SJCRH30 (cell line): ENCODE data around the gene CLEC12A. TPM values are rescaled to one million over a fixed set of nuclear protein-coding genes. Genes with fewer than 3 reads are reported as not detected.
"Not testable (repeated sequence)": the region's sequence is repeated elsewhere in the genome, so short reads cannot be mapped to it uniquely, and the experiment has no call there.

ENCODE experiments used
- DNase-seq, 2 experiments: peaks; one replicate each; pipeline ENCODE4 v3.0.0-alpha.2; 2015 to 2020
- H3K27ac ChIP-seq: fragments of 250-450 bp; sonication (Bioruptor Pico); 2 replicates; pipeline ENCODE4 v1.5.1; 2020; ENCODE audit warnings: mild to moderate bottlenecking, moderate library complexity
- H3K27me3 ChIP-seq: fragments of 250-450 bp; sonication (Bioruptor Pico); 2 replicates; pipeline ENCODE4 v1.5.1; 2020; ENCODE audit warnings: mild to moderate bottlenecking, moderate library complexity
- H3K36me3 ChIP-seq: fragments of 250-450 bp; sonication (Bioruptor Pico); 2 replicates; pipeline ENCODE4 v1.5.1; 2020; ENCODE audit warnings: mild to moderate bottlenecking, moderate library complexity
- H3K4me1 ChIP-seq: fragments of 250-450 bp; sonication (Bioruptor Pico); 2 replicates; pipeline ENCODE4 v1.5.1; 2020; ENCODE audit warnings: mild to moderate bottlenecking, moderate library complexity
- H3K4me3 ChIP-seq: fragments of 250-450 bp; sonication (Bioruptor Pico); 2 replicates; pipeline ENCODE4 v1.5.1; 2020; ENCODE audit warnings: mild to moderate bottlenecking, moderate library complexity
- H3K9me3 ChIP-seq: fragments of 250-450 bp; sonication (Bioruptor Pico); replicated peaks from 2 replicates; pipeline ENCODE4 v1.5.1; 2020; ENCODE audit warnings: mild to moderate bottlenecking, moderate library complexity
- total RNA-seq: library from RNA; depleted of rRNA; stranded (reverse); fragments of >200 nt; shearing (Covaris generic); gene quantifications from 2 replicates; pipeline ENCODE4 v1.2.3, GENCODE V29; 2014

CLEC12A gene
- total RNA-seq, 1 experiment from 2014 or later: not detected

DNA sequence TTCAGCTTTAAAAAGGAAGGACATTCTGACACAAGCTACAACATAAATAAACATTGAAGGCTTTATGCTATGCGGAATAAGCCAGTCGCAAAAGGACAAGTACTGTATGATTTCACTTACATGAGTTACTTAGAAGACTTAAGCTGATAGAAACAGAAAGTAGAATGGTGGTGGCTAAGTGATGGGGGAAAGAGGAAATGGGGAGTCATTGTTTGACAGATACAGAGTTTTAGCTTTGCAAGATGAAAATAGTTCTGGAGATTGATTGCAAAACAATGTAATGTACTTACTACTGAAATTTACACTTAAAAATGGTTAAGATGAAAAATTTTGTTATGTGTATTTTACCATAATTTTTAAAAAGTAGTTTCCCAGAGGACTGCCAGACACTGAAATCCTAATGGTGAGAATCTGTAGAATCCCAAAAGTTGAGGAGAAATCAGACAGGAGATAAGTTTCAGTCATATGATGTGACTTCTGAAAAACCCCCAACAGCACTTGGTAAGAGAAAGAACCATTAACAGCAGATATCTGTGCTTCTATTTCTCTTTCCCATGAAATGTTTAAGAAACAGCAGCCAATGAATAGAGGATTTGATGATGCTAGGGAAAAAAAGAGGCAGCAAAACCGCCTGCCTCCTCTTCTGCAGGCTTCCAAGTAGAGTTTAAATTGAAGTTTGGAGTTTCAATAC lies 22.5 kb upstream of the CLEC12A start:
- Histone ChIP-seq H3K27ac (no peak overlapping the region), H3K4me3 (no peak overlapping the region), H3K27me3 (no peaks in the 10 kb centered on the region), H3K9me3 (no peaks in the 10 kb centered on the region), H3K4me1 (no peaks in the 10 kb centered on the region), H3K36me3 (no peaks in the 10 kb centered on the region)
- DNase-seq: no peak

DNA sequence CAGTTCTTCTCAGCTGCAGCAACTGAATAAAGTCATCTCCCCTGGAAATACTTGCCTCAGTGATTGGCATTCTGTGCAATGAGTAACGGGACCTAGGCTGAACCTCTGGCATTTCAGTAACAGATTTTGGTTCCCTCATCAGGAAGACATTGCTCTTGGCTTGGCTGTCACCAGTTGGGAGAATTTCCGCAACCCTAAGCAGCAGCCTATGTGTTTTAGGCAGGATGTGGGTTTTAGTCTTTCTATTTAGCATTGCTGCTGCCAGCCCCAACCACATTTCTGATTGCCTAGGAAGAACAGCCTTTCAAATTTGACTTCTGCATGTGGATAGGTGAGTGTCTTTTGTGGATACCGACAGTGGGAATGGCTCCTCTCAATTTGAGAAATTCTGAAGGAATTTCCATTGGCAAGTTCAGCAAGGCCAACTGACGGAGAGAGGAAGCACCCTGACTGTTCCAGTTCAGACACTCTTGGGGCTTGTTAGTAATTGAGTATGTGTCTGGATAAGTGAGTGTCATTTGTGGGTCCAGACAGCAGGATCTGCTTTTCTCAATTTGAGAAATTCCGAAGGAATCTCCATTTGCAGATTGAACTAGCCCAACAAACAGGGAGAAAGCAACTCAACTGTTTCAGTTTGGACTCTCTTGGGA lies 20.1 kb upstream of the CLEC12A start:
- no peak for DNase-seq
- no peak overlapping the region for H3K4me3 ChIP-seq
- H3K9me3 ChIP-seq: no peaks in the 10 kb centered on the region
- no peak overlapping the region for H3K27ac ChIP-seq
- H3K36me3 ChIP-seq: no peaks in the 10 kb centered on the region
- no peaks in the 10 kb centered on the region for H3K4me1 ChIP-seq
- H3K27me3 ChIP-seq: no peaks in the 10 kb centered on the region

DNA sequence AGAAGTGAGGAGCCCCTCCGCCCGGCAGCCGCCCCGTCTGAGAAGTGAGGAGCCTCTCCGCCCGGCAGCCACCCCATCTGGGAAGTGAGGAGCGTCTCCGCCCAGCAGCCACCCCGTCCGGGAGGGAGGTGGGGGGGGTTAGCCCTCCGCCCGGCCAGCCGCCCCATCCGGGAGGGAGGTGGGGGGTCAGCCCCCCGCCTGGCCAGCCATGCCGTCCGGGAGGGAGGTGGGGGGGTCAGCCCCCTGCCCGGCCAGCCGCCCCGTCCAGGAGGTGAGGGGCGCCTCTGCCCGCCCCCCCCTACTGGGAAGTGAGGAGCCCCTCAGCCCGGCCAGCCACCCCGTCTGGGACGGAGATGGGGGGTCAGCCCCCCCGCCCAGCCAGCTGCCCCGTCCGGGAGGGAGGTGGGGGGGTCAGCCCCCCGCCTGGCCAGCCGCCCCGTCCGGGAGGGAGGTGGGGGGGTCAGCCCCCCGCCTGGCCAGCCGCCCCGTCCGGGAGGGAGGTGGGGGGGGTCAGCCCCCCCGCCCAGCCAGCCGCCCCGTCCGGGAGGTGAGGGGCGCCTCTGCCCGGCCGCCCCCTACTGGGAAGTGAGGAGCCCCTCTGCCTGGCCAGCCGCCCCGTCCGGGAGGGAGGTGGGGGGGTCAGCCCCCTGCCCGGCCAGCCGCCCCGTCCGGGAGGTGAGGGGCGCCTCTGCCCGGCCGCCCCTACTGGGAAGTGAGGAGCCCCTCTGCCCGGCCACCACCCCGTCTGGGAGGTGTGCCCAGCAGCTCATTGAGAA lies 18.1 kb upstream of the CLEC12A start:
- H3K27ac ChIP-seq, H3K27me3 ChIP-seq, H3K9me3 ChIP-seq, H3K36me3 ChIP-seq, H3K4me3 ChIP-seq, H3K4me1 ChIP-seq, DNase-seq: not testable (repeated sequence)

DNA sequence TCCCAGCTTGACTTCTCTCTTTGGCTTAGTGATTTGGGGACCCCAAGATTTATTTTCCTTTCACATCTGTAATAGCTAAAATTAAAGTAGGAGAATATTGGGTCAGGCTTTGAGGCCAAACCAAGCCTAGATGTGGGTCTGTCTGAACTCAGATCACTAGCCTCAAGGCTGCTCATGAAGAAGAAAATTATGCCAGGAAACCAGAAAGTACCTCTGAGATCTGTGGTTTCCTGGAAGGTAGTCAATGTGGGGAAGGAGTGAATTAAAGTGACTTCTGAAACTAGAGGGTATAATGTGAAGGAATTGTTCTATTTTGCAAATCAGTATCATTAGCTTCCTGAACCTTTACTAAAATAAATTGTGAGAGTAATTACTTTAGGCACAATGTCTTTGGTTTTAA lies 13.4 kb upstream of the CLEC12A start:
- H3K36me3 ChIP-seq: no peaks in the 10 kb centered on the region
- no peaks in the 10 kb centered on the region for H3K9me3 ChIP-seq
- H3K4me3 ChIP-seq: no peak overlapping the region
- no peak overlapping the region for H3K27ac ChIP-seq
- H3K4me1 ChIP-seq: no peaks in the 10 kb centered on the region
- no peaks in the 10 kb centered on the region; the same call in 1 of the 2 replicates for H3K27me3 ChIP-seq
- DNase-seq: no peak

DNA sequence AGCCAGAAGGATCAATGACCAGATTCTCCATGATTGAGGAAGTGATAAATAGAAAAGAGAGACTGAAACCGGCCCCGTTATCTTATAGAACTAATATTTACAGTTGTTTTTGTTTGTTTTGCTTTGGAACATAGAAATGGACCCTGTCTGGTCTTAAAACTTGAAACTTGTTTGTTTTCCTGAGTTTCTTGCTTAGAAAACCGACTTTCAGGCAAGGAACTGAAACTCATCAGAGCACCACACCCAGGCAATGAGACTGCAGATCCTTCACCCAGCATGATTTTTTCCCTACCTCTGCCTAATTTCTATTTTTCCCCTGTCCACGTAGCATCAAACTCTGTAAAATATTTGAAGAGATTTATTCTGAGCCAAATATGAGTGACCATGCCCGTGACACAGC lies 10.6 kb upstream of the CLEC12A start:
- Histone ChIP-seq H3K27me3 (no peaks in the 10 kb centered on the region; the same call in 1 of the 2 replicates), H3K9me3 (no peaks in the 10 kb centered on the region), H3K36me3 (no peaks in the 10 kb centered on the region), H3K27ac (no peak overlapping the region), H3K4me1 (no peaks in the 10 kb centered on the region), H3K4me3 (no peak overlapping the region)
- no peak for DNase-seq

DNA sequence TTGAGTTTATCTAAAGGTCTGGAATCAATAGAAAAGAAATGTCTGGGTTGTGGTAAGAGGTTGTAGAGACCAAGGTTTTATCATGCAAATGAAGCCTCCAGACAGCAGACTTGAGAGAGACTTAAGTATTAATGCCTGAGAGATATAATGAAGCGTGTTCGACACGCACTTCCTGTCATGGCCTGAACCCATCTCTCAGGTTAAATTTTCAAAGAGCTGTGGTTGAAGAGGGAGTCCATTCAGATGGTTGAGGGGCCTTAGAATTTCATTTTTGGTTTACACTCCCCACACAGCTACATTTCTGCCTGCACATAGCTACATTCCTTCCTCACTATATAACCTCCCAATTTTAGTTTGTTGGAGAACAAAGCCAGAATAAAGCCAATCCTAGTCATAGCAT lies 10.1 kb upstream of the CLEC12A start:
- no peak for DNase-seq
- H3K27ac ChIP-seq: no peak overlapping the region
- no peaks in the 10 kb centered on the region for H3K36me3 ChIP-seq
- H3K27me3 ChIP-seq: no peaks in the 10 kb centered on the region; the same call in 1 of the 2 replicates
- H3K4me1 ChIP-seq: no peaks in the 10 kb centered on the region
- no peak overlapping the region for H3K4me3 ChIP-seq
- H3K9me3 ChIP-seq: no peaks in the 10 kb centered on the region

DNA sequence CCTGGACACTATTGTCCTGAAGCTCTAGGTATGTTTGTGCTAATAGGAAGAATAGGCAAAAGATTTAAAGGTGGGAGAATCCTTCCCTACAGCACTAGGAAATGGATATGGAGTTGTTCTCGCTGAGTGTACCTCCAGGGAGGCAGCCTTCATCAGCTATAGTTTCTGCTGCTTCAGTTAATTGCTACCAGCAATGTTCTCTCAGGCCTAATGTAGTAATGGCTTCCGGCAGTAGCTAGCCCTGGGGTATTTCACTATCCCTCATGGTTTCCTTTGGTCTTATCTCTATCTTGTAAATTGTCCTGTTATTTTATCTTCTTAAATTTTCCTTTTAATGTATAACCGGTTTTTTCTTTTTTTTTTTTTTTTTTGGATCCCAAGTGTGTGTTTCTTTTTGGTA lies 9.3 kb upstream of the CLEC12A start:
- Histone ChIP-seq H3K27ac (no peak overlapping the region), H3K4me3 (no peak overlapping the region), H3K4me1 (no peaks in the 10 kb centered on the region), H3K36me3 (no peaks in the 10 kb centered on the region), H3K9me3 (no peaks in the 10 kb centered on the region), H3K27me3 (no peaks in the 10 kb centered on the region; the same call in 1 of the 2 replicates)
- no peak for DNase-seq

DNA sequence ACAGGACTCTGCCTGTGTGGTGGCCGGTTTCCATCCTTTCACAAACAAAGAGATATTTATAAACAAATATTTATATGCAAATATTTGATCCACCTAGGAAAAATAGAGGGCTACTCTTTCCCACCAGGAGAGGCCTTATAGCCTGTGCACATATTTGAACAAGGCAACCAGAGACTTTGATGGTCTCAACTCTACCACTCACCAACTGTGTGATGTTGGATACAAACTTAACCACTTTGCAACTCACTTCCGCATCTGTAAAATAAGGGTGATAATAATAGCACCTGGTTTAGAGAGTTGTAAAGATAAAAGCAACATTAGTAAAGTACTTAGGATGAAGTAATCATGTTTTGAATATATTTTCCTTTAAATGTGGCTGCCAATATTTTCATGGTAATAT lies 1.5 kb upstream of the CLEC12A start:
- DNase-seq: no peak
- Histone ChIP-seq H3K4me1 (no peaks in the 10 kb centered on the region), H3K36me3 (no peaks in the 10 kb centered on the region), H3K9me3 (no peaks in the 10 kb centered on the region), H3K27me3 (peaks cover 6% of the 10 kb centered on the region; the same call in 1 of the 2 replicates), H3K4me3 (no peak overlapping the region), H3K27ac (no peak overlapping the region)

DNA sequence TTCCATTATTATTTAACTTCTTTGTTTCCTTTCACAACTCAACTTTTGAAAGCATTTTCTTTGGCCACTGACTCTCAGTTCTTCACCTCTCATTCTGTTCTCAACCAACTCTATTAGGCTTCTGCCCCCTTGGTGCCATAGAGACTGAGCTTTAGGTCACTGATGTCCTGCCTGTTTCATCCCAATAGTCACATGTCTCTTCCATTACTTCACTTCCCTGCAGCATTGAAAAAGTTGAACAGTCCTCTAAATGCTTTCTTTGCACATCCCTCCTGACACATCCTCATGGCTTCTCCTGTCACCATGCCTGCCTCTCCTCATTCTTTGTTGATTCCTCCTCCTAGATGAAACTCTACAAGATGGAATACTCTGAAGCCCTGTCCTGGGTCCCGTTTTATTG lies 2.7 kb downstream of the CLEC12A start:
- H3K4me3 ChIP-seq: no peak overlapping the region
- H3K4me1 ChIP-seq: no peaks in the 10 kb centered on the region
- no peaks in the 10 kb centered on the region for H3K36me3 ChIP-seq
- no peaks in the 10 kb centered on the region for H3K9me3 ChIP-seq
- peaks cover 6% of the 10 kb centered on the region; the same call in 1 of the 2 replicates for H3K27me3 ChIP-seq
- H3K27ac ChIP-seq: no peak overlapping the region
- no peak for DNase-seq

DNA sequence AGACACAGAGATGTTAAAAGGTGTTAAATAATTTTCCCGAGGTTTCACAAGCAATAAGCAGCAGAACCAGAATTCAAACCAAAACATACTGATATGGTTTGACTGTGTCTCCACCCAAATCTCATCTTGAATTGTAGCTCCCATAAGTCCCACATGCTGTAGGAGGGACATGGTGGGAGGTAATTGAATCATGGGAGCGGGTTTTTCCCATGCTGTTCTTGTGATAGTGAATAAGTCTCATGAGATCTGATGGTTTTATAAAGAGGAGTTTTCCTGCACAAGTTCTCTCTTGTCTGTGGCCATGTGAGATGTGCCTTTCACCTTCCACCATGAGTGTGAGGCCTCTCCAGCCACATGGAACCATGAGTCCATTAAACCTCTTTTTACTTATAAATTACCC lies 3.5 kb downstream of the CLEC12A start:
- not testable (repeated sequence) for H3K4me1 ChIP-seq, H3K9me3 ChIP-seq, H3K4me3 ChIP-seq, H3K27me3 ChIP-seq, DNase-seq, H3K36me3 ChIP-seq, H3K27ac ChIP-seq

DNA sequence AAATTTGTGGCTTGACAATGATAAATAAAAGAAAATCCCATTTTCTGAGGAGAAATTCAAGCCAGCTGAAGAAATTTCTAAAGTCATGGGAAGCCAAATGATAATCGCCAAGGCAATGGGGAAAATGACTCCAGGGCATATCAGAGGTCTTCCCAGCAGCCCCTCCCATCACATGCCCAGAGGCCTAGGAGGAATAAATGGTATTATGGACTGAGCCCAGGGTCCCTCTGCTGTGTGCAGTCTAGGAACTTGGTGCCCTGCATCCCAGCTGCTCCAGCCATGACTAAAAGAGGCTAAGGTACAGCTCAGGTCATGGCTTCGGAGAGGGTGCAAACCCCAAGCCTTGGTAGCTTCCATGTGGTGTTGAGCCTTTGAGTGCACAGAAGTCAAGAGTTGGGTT lies 4.4 kb downstream of the CLEC12A start:
- Histone ChIP-seq H3K27ac (no peak overlapping the region), H3K4me1 (no peaks in the 10 kb centered on the region), H3K27me3 (peaks cover 6% of the 10 kb centered on the region; the same call in 1 of the 2 replicates), H3K36me3 (no peaks in the 10 kb centered on the region), H3K9me3 (no peaks in the 10 kb centered on the region), H3K4me3 (no peak overlapping the region)
- no peak for DNase-seq

DNA sequence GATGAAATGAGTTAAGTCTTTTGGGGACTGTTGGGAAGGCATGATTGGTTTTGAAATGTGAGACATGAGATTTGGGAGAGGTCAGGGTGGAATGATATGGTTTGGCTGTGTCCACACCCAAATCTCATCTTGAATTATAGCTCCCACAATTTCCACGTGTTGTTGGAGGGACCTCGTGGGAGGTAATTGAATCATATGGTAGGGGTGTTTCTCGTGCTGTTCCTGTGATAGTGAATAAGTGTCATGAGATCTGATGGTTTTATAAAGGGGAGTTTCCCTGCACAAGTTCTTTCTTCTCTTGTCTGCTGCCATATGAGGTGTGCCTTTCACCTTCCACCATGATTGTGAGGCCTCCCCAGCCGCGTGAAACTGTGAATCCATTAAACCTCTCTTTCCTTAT lies 5.4 kb downstream of the CLEC12A start:
- H3K4me3 ChIP-seq, H3K9me3 ChIP-seq, H3K27ac ChIP-seq, H3K36me3 ChIP-seq, H3K27me3 ChIP-seq, DNase-seq, H3K4me1 ChIP-seq: not testable (repeated sequence)

DNA sequence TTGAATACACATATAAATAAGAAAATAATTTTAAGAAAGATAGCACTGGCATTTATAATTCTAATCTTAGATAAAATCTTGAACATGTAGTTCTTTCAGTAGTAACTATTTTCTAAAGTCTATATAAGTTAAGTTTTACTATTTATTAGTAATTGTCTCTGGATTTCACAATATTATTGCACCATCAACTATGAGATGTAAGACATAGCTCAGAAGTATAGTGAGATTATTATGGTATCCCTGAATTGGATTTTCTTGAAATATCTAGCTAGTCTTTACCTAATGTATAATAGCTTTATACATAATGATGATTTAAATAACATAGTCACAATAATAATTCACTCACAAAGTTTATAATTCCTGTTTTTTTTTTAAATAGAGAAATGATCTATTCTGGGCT lies 6.7 kb downstream of the CLEC12A start:
- DNase-seq: no peak

DNA sequence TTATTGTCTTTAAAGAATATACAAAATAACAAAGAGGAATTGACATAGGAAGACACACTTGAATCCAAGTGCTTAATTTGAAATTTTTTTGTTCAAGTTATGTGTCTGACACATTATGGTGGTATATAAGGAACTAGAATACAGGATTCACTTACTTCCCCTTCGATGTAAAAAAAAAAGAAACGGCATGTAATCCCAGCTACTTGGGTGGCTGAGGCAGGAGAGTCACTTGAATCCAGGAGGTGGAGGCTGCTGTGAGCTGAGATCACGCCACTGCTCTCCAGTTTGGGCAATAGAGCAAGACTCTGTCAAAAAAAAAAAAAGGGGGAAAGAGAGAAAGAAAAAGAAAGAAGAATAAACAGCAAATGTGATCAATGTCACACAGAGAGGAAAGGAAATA lies 8.9 kb downstream of the CLEC12A start:
- H3K27ac ChIP-seq: no peak overlapping the region
- H3K4me1 ChIP-seq: no peaks in the 10 kb centered on the region
- no peaks in the 10 kb centered on the region for H3K27me3 ChIP-seq
- H3K9me3 ChIP-seq: no peaks in the 10 kb centered on the region
- H3K36me3 ChIP-seq: no peaks in the 10 kb centered on the region
- DNase-seq: no peak
- no peak overlapping the region for H3K4me3 ChIP-seq

More for the DNA sequence above, 6.7 kb downstream of the CLEC12A start:
- no peaks in the 10 kb centered on the region for H3K9me3 ChIP-seq
- no peaks in the 10 kb centered on the region for H3K36me3 ChIP-seq
- H3K27ac ChIP-seq: no peak overlapping the region
- H3K27me3 ChIP-seq: no peaks in the 10 kb centered on the region; the same call in 1 of the 2 replicates
- H3K4me3 ChIP-seq: no peak overlapping the region
- H3K4me1 ChIP-seq: no peaks in the 10 kb centered on the region

DNA sequence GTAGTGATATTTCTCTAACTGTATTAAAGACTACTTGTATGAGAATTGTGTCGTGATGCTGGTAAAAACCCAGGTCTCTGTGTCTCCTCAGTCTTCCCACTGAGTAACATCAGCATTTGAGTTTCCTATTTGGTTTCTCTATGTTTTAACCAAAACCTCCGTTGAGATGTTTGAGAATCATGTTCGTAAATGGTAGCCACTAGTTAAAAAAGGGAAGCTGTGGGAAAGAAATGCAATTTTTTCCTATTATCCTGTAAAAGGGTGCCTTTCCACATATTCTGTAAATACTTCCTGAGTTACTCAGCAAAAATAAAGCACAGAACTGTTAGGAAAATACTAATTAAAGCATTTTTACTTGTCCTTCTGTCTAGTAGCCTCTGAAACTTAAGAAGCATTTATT lies 20.7 kb downstream of the CLEC12A start:
- H3K4me3 ChIP-seq: no peak overlapping the region
- H3K4me1 ChIP-seq: no peaks in the 10 kb centered on the region
- DNase-seq: no peak
- no peak overlapping the region for H3K27ac ChIP-seq
- H3K36me3 ChIP-seq: no peaks in the 10 kb centered on the region
- no peaks in the 10 kb centered on the region for H3K9me3 ChIP-seq
- peaks cover 5% of the 10 kb centered on the region; the same call in 1 of the 2 replicates for H3K27me3 ChIP-seq
